SK-N-SH treated with all-trans-retinoic acid at 6 μM for 48 hours (cell line): ENCODE results near the gene CEACAM21.

Experiments used
- ARNTL ChIP-seq: fragments of 450-650 bp; formaldehyde crosslinking; IDR thresholded peaks from 2 replicates; pipeline ENCODE4 v1.5.0; 2020; ENCODE audit warnings: low read depth, mild to moderate bottlenecking, moderate library complexity, borderline replicate concordance
- CREB5 ChIP-seq: fragments of 250-450 bp; sonication (Bioruptor Pico); IDR thresholded peaks from 2 replicates; pipeline ENCODE4 v1.5.1; 2020; ENCODE audit warnings: low read depth, mild to moderate bottlenecking, moderate library complexity
- CSDC2 ChIP-seq: fragments of 250-450 bp; sonication (Bioruptor Pico); IDR thresholded peaks from 2 replicates; pipeline ENCODE4 v1.5.0; 2020; ENCODE audit warnings: mild to moderate bottlenecking, moderate library complexity
- GLIS3 ChIP-seq: fragments of 250-450 bp; sonication (Bioruptor Pico); IDR thresholded peaks from 2 replicates; pipeline ENCODE4 v1.5.0; 2020; ENCODE audit warnings: mild to moderate bottlenecking, moderate library complexity
- ISL1 ChIP-seq: fragments of 250-450 bp; sonication (Bioruptor Pico); IDR thresholded peaks from 2 replicates; pipeline ENCODE4 v2.1.2; 2022; ENCODE audit warnings: mild to moderate bottlenecking, moderate library complexity
- PATZ1 ChIP-seq: fragments of 250-450 bp; sonication (Bioruptor Pico); IDR thresholded peaks from 2 replicates; pipeline ENCODE4 v1.8.0; 2020; ENCODE audit warnings: mild to moderate bottlenecking, moderate library complexity, borderline replicate concordance
- RARB ChIP-seq: fragments of 250-450 bp; sonication (Bioruptor Pico); IDR thresholded peaks from 2 replicates; pipeline ENCODE4 v1.8.0; 2021; ENCODE audit warnings: mild to moderate bottlenecking, moderate library complexity
- SNAI2 ChIP-seq: fragments of 250-450 bp; sonication (Bioruptor Pico); IDR thresholded peaks from 2 replicates; pipeline ENCODE4 v1.5.0; 2020; ENCODE audit warnings: mild to moderate bottlenecking, moderate library complexity
- TOX ChIP-seq: fragments of 250-450 bp; sonication (Bioruptor Pico); IDR thresholded peaks from 2 replicates; pipeline ENCODE4 v1.8.0; 2021; ENCODE audit warnings: mild to moderate bottlenecking, moderate library complexity, borderline replicate concordance
- TSHZ2 ChIP-seq: fragments of 250-450 bp; sonication (Bioruptor Pico); IDR thresholded peaks from 2 replicates; pipeline ENCODE4 v1.5.0; 2020; ENCODE audit warnings: mild to moderate bottlenecking, moderate library complexity
- ZFP3 ChIP-seq: fragments of 250-450 bp; sonication (Bioruptor Pico); IDR thresholded peaks from 2 replicates; pipeline ENCODE4 v1.5.0; 2020; ENCODE audit warnings: mild to moderate bottlenecking, moderate library complexity
- ZFP30 ChIP-seq: fragments of 450-650 bp; formaldehyde crosslinking; IDR thresholded peaks from 2 replicates; pipeline ENCODE4 v1.5.0; 2022; ENCODE audit warnings: mild to moderate bottlenecking, moderate library complexity
- ZNF565 ChIP-seq: fragments of 450-650 bp; formaldehyde crosslinking; conservative IDR thresholded peaks from 2 replicates; pipeline ENCODE4 v1.5.0; 2020; ENCODE audit warnings: low read depth, mild to moderate bottlenecking, moderate library complexity
- ZNF8 ChIP-seq: fragments of 450-650 bp; formaldehyde crosslinking; IDR thresholded peaks from 2 replicates; pipeline ENCODE4 v1.5.0; 2020; ENCODE audit warnings: mild to moderate bottlenecking, moderate library complexity

- TF ChIP-seq RARB, result no peak
- TF ChIP-seq CREB5 (CRISPR knock-in tag), result no peak
- no peak for TF ChIP-seq ZFP30 (CRISPR knock-in tag)
- no peak for TF ChIP-seq ZFP3 (CRISPR knock-in tag)
- no peak for TF ChIP-seq ARNTL (CRISPR knock-in tag)
- no peak for TF ChIP-seq TOX (CRISPR knock-in tag)
- TF ChIP-seq ZNF565 (CRISPR knock-in tag), result no peak
- TF ChIP-seq ISL1 (CRISPR knock-in tag), result no peak
- TF ChIP-seq TSHZ2 (CRISPR knock-in tag), result no peak
- no peak for TF ChIP-seq PATZ1 (CRISPR knock-in tag)
- TF ChIP-seq GLIS3 (CRISPR knock-in tag), result no peak
- TF ChIP-seq SNAI2 (CRISPR knock-in tag), result no peak
- no peak for TF ChIP-seq CSDC2 (CRISPR knock-in tag)
- no peak for TF ChIP-seq ZNF8 (CRISPR knock-in tag)
Observed at GRCh38 chr19:41565379-41565720, 10.6 kb upstream of the CEACAM21 start.
